NCI-H460 (cell line): ENCODE results near the gene MTR. TPM values are rescaled to one million over a fixed set of nuclear protein-coding genes. Genes with fewer than 3 reads are reported as not detected.

ENCODE experiments used
- DNase-seq: peaks from one replicate; pipeline ENCODE4 v3.0.0-alpha.2; 2016; ENCODE audit warnings: low read depth; ENCODE audit errors: extremely low read depth
- total RNA-seq: library from RNA; depleted of rRNA; stranded (reverse); fragments of >200 nt; shearing (Covaris generic); gene quantifications from 2 replicates; pipeline ENCODE4 v1.2.3, GENCODE V29; 2014

The MTR gene
- total RNA-seq, 1 experiment from 2014 or later, result 29.4 TPM

DNA sequence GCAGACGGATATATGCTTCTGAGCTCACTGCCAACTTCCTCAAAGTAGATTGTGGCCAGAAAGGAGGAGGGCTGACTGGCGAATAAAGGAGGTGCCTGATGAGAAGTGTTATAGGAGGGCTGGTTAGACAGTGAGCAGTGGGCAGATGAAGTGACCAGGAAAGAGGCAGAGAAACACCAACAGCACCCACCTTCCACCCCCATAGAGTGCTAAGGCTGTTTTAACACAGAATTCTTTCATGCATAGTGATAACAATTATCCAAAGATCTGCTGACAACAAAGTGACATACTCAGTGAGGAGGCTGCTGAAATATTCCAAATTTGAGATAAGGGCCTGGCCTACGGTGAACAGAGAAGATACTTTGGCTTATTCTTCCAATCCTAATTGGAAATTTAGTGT is 21.2 kb upstream of the MTR start:
- DNase-seq, result no peak

DNA sequence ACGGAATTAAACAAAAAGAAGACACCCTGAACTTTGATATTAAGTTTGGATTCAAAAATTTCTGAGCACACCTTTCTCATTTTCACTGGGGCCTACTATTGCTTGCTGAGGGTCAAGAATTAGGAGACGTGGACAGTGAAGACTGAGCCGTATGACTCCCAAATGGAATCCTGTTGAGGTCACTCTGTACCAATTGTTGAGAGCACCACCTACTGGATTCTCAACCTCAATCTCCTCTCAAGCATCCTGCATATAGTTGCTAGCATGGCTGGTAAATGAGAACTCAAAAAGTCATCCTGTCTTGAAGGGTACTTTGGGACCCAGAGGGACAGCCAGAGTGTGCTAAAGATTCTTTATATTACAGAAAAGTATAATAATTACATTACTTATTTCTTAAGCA is 20.2 kb upstream of the MTR start:
- DNase-seq, result peak; percentile 38

DNA sequence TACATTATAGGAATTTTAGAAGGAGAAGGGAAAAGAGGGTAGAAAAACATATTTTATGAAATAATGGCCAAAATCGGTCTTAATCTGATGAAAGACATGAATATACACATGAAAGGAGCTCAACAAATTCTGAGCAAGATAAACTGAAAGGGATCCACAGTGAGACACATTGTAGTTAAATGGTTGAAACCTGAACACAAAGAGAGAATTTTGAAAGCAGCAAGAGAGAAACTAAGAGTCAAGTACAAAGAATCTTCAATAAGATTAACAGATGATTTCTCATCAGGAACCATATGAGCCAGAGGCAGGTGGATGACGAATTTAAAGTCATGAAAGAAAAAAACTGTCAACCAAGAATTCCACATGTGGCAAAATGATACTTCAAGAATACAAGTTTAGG is 15.8 kb upstream of the MTR start:
- DNase-seq, result no peak

DNA sequence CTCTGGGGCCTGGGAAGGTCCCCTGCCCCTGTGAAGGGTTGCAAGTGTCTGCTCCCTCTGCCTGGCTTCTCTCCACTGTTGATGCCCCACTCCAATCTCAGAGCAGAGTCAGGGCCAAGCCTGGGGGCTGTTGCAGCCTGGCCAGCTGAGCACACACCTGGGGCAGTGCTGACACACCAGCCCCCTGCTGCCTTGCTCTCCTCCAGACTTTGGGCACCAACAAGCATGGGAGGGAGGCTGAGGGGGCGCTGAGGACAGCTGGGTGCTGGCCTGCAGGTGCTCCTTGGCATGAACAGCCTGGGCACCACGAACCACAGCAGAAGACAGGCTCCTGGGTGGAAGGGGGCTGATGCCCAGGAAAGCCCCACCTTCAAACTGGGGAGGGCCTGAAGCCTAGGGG is 9.6 kb upstream of the MTR start:
- no peak for DNase-seq

DNA sequence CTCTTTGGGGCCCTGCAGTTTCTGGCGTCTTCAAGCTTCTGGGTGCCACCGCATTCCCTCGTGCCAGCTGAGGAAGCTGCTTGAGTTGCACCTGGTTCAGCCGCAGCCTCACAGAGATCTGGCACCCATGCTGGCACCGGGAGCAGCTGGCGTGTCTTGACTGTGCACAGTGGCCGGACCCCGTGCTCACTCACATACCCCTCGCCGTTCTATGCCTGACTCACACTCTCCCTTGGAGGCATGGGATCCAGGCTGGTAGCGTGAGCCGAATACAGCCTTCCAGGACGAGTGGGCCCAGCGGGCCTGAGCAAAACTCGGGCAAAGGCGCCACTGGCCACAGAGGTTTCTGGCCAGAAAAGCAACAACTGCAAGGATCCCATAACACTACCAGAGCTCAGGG is 8.6 kb upstream of the MTR start:
- DNase-seq, result no peak

DNA sequence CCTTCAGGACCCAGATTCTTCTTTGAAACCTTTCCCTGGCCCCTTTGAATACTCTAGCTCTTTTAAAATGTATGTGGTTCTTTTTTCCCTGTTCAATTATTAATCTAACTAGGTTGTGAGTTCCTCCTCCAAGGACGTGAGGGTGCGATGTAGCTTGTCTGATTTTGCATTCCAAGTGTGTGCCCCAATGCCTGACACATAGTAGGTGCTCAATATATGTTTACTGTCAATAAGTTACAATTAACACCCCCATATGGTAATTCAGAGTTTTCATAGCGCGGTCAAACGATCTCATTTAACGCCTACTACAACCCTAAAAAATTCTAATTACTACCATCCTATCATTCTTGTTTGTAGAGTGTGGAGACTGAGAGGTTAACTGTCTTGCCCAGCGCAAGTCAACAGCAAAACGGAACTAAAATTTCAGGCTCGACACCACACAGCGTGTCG is 482 bp upstream of the MTR start:
- no peak for DNase-seq

DNA sequence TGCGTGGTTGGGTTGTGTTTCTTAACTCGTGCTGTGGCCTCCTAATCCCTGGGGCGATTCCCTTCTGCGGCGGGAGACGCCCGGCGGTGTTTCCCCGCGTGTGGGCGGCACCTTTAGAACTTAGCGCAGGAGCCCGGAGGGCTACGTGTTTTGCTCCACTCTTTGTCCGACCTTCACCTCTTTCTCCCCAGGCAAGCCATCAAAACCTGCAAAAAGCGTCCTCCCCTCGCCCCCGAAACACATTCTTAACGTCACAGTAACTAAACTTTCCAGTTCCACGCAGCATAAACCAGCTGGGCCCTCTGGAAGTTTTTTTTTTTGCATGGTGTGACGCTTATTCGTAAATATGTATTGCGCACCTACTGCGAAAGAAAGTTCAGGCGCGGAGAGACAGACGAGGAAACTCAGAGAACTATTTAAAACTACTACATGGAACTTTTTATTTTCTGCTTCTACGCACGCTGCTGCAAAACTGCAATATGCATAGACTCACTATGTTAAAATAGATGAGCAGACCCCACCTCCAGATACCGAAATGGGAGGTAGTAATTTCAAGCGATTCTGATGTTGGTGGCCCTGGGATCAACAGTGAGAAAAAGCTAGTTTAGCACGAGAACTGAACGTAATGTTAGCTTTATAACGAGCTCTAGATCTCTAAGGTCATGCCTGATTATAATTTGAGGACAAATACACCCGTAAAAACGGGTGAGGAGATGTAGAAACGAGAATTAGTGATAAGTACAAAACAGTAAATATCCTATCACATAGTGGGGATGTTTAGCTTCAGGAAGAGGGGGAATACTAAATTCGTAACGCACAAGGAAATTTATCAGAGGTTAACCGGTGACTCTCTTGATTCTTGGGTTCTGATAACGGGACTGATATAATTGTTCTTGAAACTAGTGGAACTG is 920 bp downstream of the MTR start:
- DNase-seq, result peak; percentile 28

DNA sequence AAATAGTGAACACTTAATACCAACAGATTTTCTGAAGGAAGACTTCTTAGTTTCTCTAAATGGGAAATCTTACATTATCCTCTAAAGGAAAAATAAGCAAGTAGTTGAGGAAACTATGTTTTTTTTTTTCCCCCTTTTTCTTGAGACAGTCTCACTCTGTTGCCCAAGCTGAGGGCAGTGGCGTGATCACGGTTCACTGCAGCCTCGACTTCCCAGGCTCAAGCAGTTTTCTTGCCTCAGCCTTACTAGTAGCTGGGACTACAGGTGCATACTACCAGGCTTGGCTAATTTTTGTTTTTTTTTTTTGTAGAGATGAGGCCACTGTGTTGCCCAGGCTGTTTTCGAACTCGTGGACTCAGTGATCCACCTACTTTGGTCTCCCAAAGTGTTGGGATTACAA is 3.9 kb downstream of the MTR start:
- DNase-seq, result no peak

DNA sequence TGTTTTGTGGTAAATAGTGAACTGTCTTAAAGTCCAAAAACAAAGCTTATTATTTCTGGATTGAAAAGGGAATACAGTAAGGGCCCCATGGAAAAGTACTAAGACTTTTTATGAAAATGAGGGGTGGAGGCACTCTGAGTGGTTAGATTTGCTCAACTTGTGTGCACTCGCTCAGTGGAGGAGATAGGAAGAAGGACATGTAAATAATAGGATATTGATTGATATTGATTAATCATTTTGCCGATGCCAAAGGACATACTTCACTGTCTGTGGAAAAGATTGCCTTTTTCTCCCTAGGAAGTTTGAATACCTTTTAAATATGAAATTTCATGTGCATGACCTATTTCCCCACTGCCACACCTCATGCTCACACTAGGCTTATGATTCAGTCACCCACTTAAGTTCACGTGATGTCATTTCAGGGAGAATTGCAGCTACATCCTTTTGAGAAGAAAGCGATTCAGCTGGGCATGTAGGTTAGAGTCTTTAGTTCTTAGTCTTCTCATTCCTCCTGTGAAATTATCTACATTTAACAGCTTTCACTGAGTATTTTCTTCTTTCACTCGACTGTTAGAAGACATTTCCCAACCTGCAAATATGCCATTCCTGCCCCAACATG is 5.0 kb downstream of the MTR start:
- no peak for DNase-seq

DNA sequence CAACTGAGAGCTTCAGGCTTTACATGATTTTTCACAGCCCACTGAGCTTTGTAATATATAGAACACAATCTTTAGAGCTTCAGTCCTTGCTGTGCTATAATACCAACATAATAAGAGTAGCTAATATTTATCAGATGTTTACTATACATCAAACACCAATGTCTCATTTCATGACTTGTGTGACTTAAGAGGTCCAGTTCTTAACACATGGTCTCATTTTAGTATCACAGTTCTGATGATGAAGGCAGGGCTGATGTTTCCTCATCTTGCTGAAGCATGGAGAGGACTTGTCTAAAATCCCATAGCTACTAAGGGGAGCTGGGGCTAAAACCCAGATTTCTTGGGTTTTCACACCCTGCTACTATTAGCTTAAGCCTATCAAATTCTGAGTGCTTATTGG is 5.5 kb downstream of the MTR start:
- DNase-seq, result no peak

DNA sequence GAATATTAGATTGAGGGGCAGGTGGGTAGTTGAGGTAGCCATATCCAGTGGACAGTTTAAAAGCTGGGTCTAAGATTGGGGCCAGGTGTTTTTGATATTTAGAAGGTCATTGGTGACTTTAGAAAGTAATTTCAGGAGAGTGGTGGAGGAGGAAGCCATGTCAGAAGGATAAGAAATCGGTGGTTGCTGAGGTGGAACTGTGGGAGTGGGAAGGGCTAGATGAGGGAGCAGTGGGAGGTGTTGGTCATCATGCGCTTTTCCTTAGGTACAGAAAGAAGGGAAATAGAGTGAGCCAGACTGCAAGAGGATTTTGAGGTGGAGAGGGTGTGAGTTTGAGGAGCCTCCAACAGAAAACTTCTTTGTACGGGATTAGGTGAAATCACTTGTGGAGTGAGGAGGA is 7.2 kb downstream of the MTR start:
- DNase-seq, result no peak

DNA sequence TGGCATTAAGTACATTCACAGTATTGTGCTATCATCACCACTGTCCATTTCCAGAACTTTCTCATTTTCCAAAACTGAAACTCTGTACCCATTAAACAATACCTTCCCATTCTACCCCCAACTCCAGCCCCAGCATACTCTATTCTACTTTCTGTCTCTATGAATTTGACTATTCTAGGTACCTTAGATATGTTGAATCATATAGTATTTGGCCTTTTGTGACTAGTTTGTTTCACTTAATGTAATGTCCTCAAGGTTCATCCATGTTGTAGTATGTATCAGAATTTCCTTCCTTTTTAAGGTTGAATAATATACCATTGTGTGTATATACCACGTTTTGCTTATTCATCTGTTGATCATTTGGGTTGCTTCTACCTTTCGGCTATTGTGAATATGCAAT is 11.5 kb downstream of the MTR start:
- no peak for DNase-seq

DNA sequence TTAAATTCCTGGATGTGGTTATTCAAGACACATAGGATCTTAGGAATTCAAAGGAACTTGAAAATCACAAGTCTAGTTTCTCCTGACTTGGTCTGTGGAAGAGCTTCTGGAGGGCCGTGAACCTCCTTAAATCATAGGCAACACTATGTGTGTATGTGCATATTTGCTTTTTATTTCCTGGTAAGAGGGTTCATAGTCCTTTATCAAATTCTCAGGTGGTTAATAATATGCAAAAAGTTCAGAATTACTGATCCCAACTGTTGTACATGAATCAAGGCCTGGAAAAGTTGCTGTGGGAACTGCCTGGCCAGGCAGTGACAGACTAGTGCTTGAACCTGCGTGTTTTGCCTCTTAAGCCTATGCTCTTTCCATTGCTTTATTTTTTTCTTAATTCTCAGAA is 12.9 kb downstream of the MTR start:
- DNase-seq, result no peak

DNA sequence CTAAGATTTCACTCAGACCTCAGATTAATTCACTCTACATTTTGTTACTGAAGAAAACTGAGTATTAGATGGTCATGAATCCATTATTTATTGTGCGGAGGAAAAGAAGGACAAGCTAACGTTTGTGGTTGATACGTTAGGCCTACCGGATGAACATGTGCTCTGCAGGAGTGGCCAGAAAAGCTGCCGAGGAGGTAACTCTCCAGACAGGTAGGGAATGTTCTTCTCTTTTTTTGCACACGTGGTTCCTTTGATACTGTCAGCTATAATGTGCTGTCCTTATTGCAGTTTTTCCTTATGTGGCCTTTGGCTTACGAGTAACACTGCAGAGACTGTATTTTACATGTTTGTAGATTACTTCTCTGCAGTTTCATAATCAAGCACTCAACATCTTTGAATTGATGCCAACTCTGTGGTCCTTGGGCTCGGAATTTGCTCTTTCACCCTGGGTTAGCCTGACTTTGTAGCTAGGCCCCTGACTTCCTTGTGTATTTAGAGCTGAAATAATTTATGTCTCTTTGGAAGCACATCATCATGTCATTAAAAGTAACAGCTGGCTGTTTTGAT is 13.6 kb downstream of the MTR start:
- DNase-seq, result no peak

DNA sequence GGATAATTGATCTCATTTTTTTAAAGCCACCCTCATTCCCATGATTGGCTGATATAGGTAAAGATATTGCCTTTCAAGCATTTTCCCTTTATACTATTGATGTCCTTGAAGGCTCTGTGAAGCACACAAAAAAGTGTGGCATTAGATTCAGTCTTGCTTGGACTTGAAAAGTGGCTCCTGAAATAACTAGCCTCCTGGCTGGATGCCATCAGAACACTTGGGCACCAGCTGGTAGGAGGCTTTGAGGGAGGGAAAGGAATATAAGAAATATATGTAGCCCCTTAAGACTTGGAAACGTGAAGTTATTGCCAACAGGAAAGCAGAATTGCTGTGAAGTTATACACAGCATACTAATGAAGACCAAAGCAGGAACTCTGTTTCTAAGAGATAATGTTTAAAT is 14.1 kb downstream of the MTR start:
- no peak for DNase-seq

DNA sequence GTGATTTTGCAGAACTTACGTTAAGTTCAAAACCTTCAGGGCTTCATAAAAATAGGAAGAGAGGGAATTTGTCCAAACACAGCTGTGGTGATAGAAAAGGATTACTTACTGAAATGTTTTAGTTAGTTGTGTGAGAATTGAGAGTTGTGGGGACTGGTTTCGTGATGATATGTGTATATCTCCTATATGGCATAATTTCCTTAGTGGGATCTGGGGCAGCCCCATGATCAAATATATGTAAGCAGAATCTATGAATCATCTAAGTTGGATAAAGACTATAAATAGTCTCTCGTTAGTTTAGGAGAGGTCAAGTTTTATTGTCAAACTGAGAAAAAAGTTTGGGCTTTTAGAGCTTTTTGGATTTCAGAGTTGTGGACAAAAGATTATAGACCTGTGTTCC is 14.9 kb downstream of the MTR start:
- DNase-seq, result no peak

DNA sequence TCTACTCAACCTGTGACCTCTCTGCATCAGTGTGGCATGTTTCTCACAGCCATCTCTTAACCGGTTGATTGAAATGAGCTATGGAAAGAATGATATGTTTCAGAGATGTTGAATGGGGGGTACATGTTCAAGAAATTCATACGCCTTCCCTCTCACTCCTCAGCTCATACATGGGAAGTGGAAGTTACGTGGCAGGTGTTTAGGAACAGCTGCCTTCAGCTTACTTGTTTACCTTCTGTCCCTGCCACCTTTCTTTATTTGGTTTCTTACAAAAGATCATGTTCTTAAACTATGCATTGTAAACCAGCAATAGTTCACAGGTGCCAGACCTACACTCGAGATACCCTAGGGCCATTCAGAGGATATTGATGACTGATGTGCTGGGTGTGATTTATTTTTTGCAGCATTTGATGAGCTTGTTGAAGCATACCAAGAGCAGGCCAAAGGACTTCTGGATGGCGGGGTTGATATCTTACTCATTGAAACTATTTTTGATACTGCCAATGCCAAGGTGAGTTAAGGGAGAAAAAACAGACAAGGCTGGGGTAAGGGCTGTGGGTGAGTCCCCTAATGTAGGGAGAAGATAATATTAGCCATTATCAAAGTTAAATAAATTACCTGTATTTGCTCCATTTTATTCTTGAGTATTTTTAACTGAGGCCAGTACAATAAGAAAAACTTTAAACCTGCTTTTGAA is 17.4 kb downstream of the MTR start:
- no peak for DNase-seq

DNA sequence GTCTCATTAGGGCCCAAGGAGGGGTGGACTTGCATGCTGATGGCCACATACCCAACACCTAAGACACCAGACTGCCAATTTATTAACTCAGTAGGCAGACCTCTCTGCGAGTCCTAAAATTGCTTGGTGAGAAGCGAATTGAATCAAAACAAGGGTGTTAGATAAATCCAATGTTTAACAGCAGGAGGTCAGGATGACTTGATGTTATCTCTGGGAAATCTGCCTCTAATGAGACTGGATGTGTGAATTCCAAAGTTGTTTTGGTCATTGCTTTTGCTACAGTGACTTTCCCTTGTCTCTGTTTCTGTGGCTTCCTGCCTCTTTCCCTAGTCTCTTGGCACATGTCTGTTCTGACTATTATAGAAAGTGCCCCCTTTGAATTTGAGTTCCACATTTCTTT is 20.8 kb downstream of the MTR start:
- DNase-seq, result no peak

DNA sequence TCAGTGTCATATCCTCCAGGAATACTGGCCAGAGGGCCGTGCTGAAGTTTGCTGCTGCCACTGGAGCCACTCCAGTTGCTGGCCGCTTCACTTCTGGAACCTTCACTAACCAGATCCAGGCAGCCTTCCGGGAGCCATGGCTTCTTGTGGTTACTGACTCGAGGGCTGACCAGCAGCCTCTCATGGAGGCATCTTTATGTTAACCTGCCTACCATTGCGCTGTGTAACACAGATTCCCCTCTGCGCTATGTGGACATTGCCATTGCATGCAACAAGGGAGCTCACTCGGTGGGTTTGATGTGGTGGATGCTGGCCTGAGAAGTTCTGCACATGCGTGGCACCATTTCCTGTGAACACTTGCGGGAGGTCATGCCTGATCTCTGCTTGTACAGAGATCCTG is 24.8 kb downstream of the MTR start:
- DNase-seq, result no peak

DNA sequence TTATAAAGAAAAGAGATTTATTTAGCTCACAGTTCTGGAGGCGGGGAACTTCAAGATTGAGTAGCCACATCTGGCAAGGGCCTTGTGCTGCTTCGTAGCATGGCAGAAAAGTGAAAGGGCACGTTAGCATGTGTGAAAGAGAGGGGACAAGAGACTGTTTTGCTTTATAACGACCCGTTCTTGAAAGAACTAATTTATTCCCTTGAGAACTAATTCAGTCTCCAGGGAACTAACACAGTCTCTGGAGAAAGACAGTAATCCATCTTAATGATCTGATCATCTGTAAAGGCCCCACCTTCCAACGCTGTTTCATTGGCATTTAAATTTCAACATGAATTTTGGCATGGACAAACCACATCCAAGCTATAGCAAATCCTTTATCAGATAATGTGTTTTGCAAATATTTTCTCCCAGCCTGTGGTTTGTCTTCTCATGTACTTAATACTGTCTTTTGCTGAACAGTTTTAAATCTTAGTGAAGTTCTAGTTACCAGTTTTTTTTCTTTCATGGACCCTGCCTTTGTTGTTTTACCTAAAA is 26.1 kb downstream of the MTR start:
- no peak for DNase-seq

DNA sequence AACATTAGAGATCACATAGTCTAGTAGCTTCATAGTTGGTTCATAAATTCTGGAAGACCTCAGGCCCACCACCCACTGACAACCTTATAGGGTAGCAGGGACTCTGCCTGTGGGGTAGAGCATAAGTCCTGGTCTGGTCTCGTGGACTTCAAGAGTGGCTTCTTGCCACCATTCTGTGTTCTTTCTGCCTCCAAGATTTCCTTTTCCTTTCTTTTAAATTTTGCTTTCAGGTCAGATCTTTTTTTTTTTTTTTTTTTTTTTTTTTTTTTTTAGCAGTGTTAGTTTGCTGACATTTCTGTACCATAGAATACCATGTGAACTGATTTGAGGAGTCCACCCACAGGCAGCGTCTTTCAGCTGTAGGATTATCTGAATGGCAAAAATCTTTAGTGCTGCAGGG is 28.5 kb downstream of the MTR start:
- no peak for DNase-seq
